MM.1S (cell line): ENCODE results near the gene SRGAP3.

Source experiments
- DNase-seq: peaks from one replicate; pipeline ENCODE4 v3.0.0-alpha.2; 2015
- H2AFZ ChIP-seq: fragments of 300-600 bp; sonication (generic); 2 replicates; pipeline ENCODE4 v1.6.0; 2016; ENCODE audit warnings: antibody characterized with exemption, low read length
- H3F3A ChIP-seq: fragments of 300-600 bp; sonication (generic); 2 replicates; pipeline ENCODE4 v1.6.1; 2016; ENCODE audit warnings: mild to moderate bottlenecking, antibody characterized with exemption, low read length, moderate library complexity, mixed read lengths; ENCODE audit not compliant: insufficient read depth
- H3K27ac ChIP-seq: fragments of 300-600 bp; sonication (generic); 2 replicates; pipeline ENCODE4 v1.5.1; 2016; ENCODE audit warnings: mild to moderate bottlenecking, low read length
- H3K27me3 ChIP-seq: fragments of 300-600 bp; sonication (generic); replicated peaks from 2 replicates; pipeline ENCODE4 v1.6.0; 2016; ENCODE audit warnings: low read length; ENCODE audit not compliant: insufficient read depth
- H3K36me3 ChIP-seq: fragments of 300-600 bp; sonication (generic); replicated peaks from 2 replicates; pipeline ENCODE4 v1.6.1; 2016; ENCODE audit warnings: mild to moderate bottlenecking, low read length, mixed read lengths; ENCODE audit not compliant: insufficient read depth
- H3K4me1 ChIP-seq: fragments of 300-600 bp; sonication (generic); 2 replicates; pipeline ENCODE4 v1.6.1; 2016; ENCODE audit warnings: low read length, mixed read lengths
- H3K4me2 ChIP-seq: fragments of 300-600 bp; sonication (generic); 2 replicates; pipeline ENCODE4 v1.6.0; 2016; ENCODE audit warnings: low read depth, low read length
- H3K4me3 ChIP-seq: fragments of 300-600 bp; sonication (generic); 2 replicates; pipeline ENCODE4 v1.5.1; 2016; ENCODE audit warnings: low read length, mixed read lengths
- H3K79me2 ChIP-seq: fragments of 300-600 bp; sonication (generic); 2 replicates; pipeline ENCODE4 v1.6.1; 2016; ENCODE audit warnings: mixed run types, low read length, mixed read lengths
- H3K9ac ChIP-seq: fragments of 300-600 bp; sonication (generic); 2 replicates; pipeline ENCODE4 v1.6.1; 2016; ENCODE audit warnings: low read length, mixed read lengths
- H3K9me2 ChIP-seq: fragments of 300-600 bp; sonication (generic); replicated peaks from 2 replicates; pipeline ENCODE4 v1.6.1; 2016; ENCODE audit warnings: mild to moderate bottlenecking, low read length, mixed read lengths; ENCODE audit not compliant: insufficient read depth
- H3K9me3 ChIP-seq: fragments of 300-600 bp; sonication (generic); replicated peaks from 2 replicates; pipeline ENCODE4 v1.6.1; 2016; ENCODE audit warnings: mild to moderate bottlenecking, low read length, mixed read lengths; ENCODE audit not compliant: insufficient read depth
- H4K20me1 ChIP-seq: fragments of 300-600 bp; sonication (generic); 2 replicates; pipeline ENCODE4 v1.6.1; 2016; ENCODE audit warnings: mild to moderate bottlenecking, low read length, moderate library complexity, mixed read lengths; ENCODE audit not compliant: insufficient read depth
- EZH2 ChIP-seq: fragments of 300-600 bp; sonication (generic); optimal IDR thresholded peaks from 2 replicates; pipeline ENCODE3; 2017; ENCODE audit warnings: low read depth, mild to moderate bottlenecking, antibody characterized with exemption, low read length, mixed read lengths
- EZH2phosphoT487 ChIP-seq: fragments of 300-600 bp; sonication (generic); IDR thresholded peaks from 2 replicates; pipeline ENCODE4 v1.6.1; 2018; ENCODE audit warnings: antibody characterized with exemption, low read length
- TF ChIP-seq, protein P1 (sequence below): fragments of 300-600 bp; sonication (generic); IDR thresholded peaks from 2 replicates; pipeline ENCODE4 v1.5.1; 2016; ENCODE audit warnings: antibody characterized with exemption, low read length, mixed read lengths

SRGAP3 gene

DNA sequence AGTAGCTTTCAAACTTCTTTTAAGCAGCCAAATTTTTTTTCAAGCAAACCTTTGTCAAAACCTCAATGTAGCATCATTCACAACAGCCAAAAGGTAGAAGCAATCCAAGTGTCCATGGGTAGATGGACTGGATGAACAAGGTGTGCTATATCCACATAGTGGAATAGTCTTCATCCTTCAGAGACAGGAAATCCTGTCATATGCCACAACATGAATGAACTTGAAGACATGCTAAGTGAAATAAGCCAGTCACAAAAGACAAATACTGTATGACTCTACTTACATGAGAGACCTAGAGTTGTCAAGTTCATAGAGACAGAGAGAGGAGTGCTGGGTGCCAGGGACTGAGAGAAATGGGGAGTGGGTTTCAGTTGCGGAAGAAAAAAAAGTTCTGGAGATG lies 87.6 kb downstream of the SRGAP3 start:
- no peaks in the 10 kb centered on the region for H3K9me3 ChIP-seq
- no peaks in the 10 kb centered on the region for H3K79me2 ChIP-seq

DNA sequence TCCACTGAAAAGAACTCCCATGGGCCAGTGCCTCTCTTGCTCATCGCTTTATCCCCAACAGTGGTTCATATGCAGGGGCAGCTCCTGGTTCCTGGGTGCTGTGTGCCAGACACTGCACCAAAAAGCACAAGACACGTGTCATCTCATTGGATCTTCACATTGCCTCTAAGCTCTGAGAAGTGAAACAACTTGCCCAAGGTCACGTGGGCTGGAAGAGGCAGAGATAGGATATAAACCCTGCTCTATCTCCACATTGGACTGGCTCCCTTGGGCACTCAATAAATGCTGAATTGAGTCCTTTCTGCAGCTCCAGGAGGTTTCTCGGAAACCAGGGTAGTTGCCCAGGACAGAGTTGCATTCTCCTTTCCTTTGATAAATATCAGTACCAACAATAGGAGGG lies 88.1 kb downstream of the SRGAP3 start:
- Histone ChIP-seq H3K9ac (no peak overlapping the region), H3K27ac (no peak overlapping the region), H3K9me3 (no peaks in the 10 kb centered on the region), H3F3A (no peaks in the 10 kb centered on the region), H2AFZ (no peak overlapping the region), H4K20me1 (no peaks in the 10 kb centered on the region), H3K36me3 (no peaks in the 10 kb centered on the region), H3K4me3 (no peak overlapping the region), H3K9me2 (no peaks in the 10 kb centered on the region), H3K79me2 (no peaks in the 10 kb centered on the region), H3K4me2 (no peak overlapping the region), H3K4me1 (no peaks in the 10 kb centered on the region), H3K27me3 (no peaks in the 10 kb centered on the region)
- no peak for DNase-seq
- TF ChIP-seq, protein P1, sequence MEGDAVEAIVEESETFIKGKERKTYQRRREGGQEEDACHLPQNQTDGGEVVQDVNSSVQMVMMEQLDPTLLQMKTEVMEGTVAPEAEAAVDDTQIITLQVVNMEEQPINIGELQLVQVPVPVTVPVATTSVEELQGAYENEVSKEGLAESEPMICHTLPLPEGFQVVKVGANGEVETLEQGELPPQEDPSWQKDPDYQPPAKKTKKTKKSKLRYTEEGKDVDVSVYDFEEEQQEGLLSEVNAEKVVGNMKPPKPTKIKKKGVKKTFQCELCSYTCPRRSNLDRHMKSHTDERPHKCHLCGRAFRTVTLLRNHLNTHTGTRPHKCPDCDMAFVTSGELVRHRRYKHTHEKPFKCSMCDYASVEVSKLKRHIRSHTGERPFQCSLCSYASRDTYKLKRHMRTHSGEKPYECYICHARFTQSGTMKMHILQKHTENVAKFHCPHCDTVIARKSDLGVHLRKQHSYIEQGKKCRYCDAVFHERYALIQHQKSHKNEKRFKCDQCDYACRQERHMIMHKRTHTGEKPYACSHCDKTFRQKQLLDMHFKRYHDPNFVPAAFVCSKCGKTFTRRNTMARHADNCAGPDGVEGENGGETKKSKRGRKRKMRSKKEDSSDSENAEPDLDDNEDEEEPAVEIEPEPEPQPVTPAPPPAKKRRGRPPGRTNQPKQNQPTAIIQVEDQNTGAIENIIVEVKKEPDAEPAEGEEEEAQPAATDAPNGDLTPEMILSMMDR, result no peak
- no peak for TF ChIP-seq EZH2phosphoT487
- no peak for TF ChIP-seq EZH2

More for the DNA sequence above, 87.6 kb downstream of the SRGAP3 start:
- H2AFZ ChIP-seq, result no peak overlapping the region
- DNase-seq, result no peak
- no peaks in the 10 kb centered on the region for H3K27me3 ChIP-seq
- no peaks in the 10 kb centered on the region for H3K36me3 ChIP-seq
- no peaks in the 10 kb centered on the region for H4K20me1 ChIP-seq
- H3K4me3 ChIP-seq, result no peak overlapping the region
- TF ChIP-seq, protein P1, result no peak
- H3K27ac ChIP-seq, result no peak overlapping the region
- no peak overlapping the region for H3K4me2 ChIP-seq
- H3F3A ChIP-seq, result no peaks in the 10 kb centered on the region
- no peaks in the 10 kb centered on the region for H3K9me2 ChIP-seq
- H3K4me1 ChIP-seq, result no peaks in the 10 kb centered on the region
- no peak overlapping the region for H3K9ac ChIP-seq

DNA sequence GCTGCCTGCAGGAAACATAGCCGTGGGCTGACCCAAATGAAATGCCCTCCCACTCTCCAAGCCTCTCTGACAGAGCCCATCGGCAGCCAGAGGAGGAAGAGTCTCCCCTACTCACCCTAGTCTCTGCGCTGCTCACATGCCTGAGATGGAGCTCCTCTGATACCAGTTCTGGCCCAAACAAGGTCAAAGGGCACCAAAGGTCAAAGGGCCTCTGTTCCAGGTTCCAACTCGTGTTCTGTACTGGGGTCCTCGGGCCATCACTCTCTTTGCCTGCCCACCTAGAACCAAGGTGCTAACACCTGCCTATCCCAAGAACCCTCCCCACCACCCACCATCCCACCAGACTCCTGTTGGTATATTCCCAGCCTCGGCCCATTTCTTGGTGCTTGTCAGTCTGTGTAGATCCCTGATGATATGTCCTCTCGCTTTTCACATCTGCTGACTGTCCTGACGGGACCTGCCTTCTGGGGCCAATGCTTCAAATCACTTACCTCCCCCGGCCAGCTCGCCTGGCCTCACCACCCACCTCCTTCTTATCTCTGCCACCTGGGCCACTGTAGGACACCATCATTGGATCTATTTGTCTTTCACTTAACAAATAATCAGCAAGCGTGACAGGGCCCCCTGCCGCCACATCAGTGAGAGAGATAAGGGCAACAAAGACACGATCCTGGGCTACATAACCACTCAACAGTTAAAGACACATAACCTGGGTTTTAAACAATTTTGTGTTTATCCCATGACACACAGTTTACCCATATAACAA lies 90.4 kb downstream of the SRGAP3 start:
- Histone ChIP-seq H3K4me1 (no peaks in the 10 kb centered on the region), H2AFZ (no peak overlapping the region), H3K9me3 (no peaks in the 10 kb centered on the region), H3K36me3 (no peaks in the 10 kb centered on the region), H4K20me1 (no peaks in the 10 kb centered on the region), H3K4me2 (no peak overlapping the region), H3F3A (no peaks in the 10 kb centered on the region), H3K79me2 (no peaks in the 10 kb centered on the region), H3K9me2 (no peaks in the 10 kb centered on the region), H3K27me3 (no peaks in the 10 kb centered on the region), H3K9ac (no peak overlapping the region), H3K27ac (no peak overlapping the region), H3K4me3 (no peak overlapping the region)
- DNase-seq, result no peak
- no peak for TF ChIP-seq EZH2
- no peak for TF ChIP-seq EZH2phosphoT487
- TF ChIP-seq, protein P1, result no peak
